GM12878 (cell line): ENCODE data around the gene PXMP4. TPM values are rescaled to one million over a fixed set of nuclear protein-coding genes. Genes with fewer than 3 reads are reported as not detected.
A peak's percentile ranks its signal among the peaks of the same experiment; 100 is the strongest.

Source experiments
- ATAC-seq: fragments of 200-7000 bp; cut with Tn5 transposase; 3 replicates; pipeline ENCODE4 v1.9.1; 2020; ENCODE audit warnings: mild to moderate bottlenecking, moderate library complexity
- BruUV-seq: library from RNA; stranded (reverse); fragments of 400-500 nt; replicated peaks from 2 replicates; lab custom pipeline; 2021; lab: Mats Ljungman, UMichigan
- CTCF ChIA-PET: fragments of 300-600 bp; sonication (Branson Sonifier 250); formaldehyde crosslinking; extraction: SDS; loops from one replicate; lab custom pipeline; 2021; ENCODE audit warnings: inconsistent platforms; lab: Yijun Ruan, JAX
- POLR2A ChIA-PET: fragments of 350-600 bp; formaldehyde crosslinking; extraction: SDS; loops from one replicate; lab custom pipeline; 2021; ENCODE audit warnings: inconsistent platforms; lab: Charles Lee
- RAD21 ChIA-PET: fragments of 300-600 bp; sonication (Branson Sonifier 250); formaldehyde crosslinking; loops from one replicate; lab custom pipeline; 2023; ENCODE audit warnings: antibody characterized with exemption; ENCODE audit not compliant: unreplicated experiment; lab: Charles Lee
- SMC1A ChIA-PET: fragments of 300-600 bp; sonication (Branson Sonifier 250); formaldehyde crosslinking; loops from one replicate; lab custom pipeline; 2023; ENCODE audit not compliant: unreplicated experiment, uncharacterized antibody; lab: Charles Lee
- DNase-seq: peaks from one replicate; pipeline ENCODE4 v3.0.0-alpha.2; 2011; ENCODE audit warnings: low read depth, low spot score
- FAIRE-seq: peaks from 3 replicates; lab custom pipeline; 2011; peaks lifted over from hg19 to GRCh38; lab: Jason Lieb, UNC
- H2AFZ ChIP-seq: 2 replicates; pipeline ENCODE4 v1.6.0; 2011; ENCODE audit warnings: low read depth, low read length, control low read depth; ENCODE audit not compliant: control insufficient read depth
- H3K27ac ChIP-seq: 2 replicates; pipeline ENCODE4 v1.5.1; 2011; ENCODE audit warnings: control low read depth; ENCODE audit not compliant: control insufficient read depth, insufficient read depth
- H3K27me3 ChIP-seq, 2 experiments: replicated peaks in 1 of 2; 2 replicates each; pipeline versions ENCODE4 v1.6.0 to v1.6.1; 2011; ENCODE audit warnings: low read length in 1 of 2; ENCODE audit not compliant: control insufficient read depth in 2 of 2, insufficient read depth in 2 of 2
- H3K36me3 ChIP-seq, 2 experiments: 2 replicates each; pipeline ENCODE4 v1.5.1; 2011; ENCODE audit warnings: low read length in 1 of 2; ENCODE audit not compliant: control insufficient read depth in 2 of 2, insufficient read depth in 2 of 2
- H3K4me1 ChIP-seq: 2 replicates; pipeline ENCODE4 v1.6.1; 2011; ENCODE audit warnings: mild to moderate bottlenecking, low read length, moderate library complexity, mixed read lengths; ENCODE audit not compliant: control insufficient read depth, insufficient read depth
- H3K4me2 ChIP-seq: 2 replicates; pipeline ENCODE4 v1.6.0; 2011; ENCODE audit warnings: control low read depth; ENCODE audit not compliant: control insufficient read depth, insufficient read depth
- H3K4me3 ChIP-seq: fragments of 200-600 bp; sonication (generic); 2 replicates; pipeline ENCODE4 v1.5.1; 2016
- H3K79me2 ChIP-seq: 2 replicates; pipeline ENCODE4 v1.6.0; 2011; ENCODE audit warnings: low read length; ENCODE audit not compliant: control insufficient read depth, insufficient read depth
- H3K9ac ChIP-seq: 2 replicates; pipeline ENCODE4 v1.8.0; 2011; ENCODE audit warnings: low read length, control low read depth, mixed read lengths; ENCODE audit not compliant: control insufficient read depth, insufficient read depth
- H3K9me3 ChIP-seq: replicated peaks from 3 replicates; pipeline ENCODE4 v1.5.1; 2011; ENCODE audit warnings: mild to moderate bottlenecking, low read length; ENCODE audit not compliant: control insufficient read depth, insufficient read depth
- H4K20me1 ChIP-seq: 2 replicates; pipeline ENCODE4 v1.6.0; 2011; ENCODE audit not compliant: control insufficient read depth, insufficient read depth
- CBX3 ChIP-seq: fragments of 200-600 bp; sonication (generic); IDR thresholded peaks from 2 replicates; pipeline ENCODE4 v1.6.1; 2016; ENCODE audit warnings: low read depth, borderline replicate concordance
- CREB1 ChIP-seq: IDR thresholded peaks from 2 replicates; pipeline ENCODE4 v1.6.1; 2012; ENCODE audit warnings: low read depth, mild to moderate bottlenecking, inconsistent platforms
- DPF2 ChIP-seq: fragments of 450-650 bp; IDR thresholded peaks from 2 replicates; pipeline ENCODE4 v1.6.1; 2017; ENCODE audit warnings: mild to moderate bottlenecking
- GABPA ChIP-seq: IDR thresholded peaks from 2 replicates; pipeline ENCODE4 v1.6.1; 2014; ENCODE audit warnings: antibody characterized with exemption, low read depth, mild to moderate bottlenecking, inconsistent platforms
- IKZF1 ChIP-seq: fragments of 450-650 bp; conservative IDR thresholded peaks from 2 replicates; pipeline ENCODE4 v1.6.1; 2017; ENCODE audit warnings: antibody characterized with exemption, mild to moderate bottlenecking
- IKZF2 ChIP-seq, 2 experiments: fragments of 450-650 bp; IDR thresholded peaks; 2 replicates each; pipeline ENCODE4 v1.6.1; 2017; ENCODE audit warnings: mild to moderate bottlenecking in 2 of 2, moderate library complexity in 2 of 2
- MEF2B ChIP-seq: fragments of 450-650 bp; IDR thresholded peaks from 2 replicates; pipeline ENCODE4 v1.6.1; 2018; ENCODE audit warnings: mild to moderate bottlenecking, moderate library complexity; ENCODE audit not compliant: partially characterized antibody, poor library complexity, severe bottlenecking
- PML ChIP-seq: IDR thresholded peaks from 2 replicates; pipeline ENCODE4 v1.6.1; 2012; ENCODE audit warnings: low read length, inconsistent platforms
- POU2F2 ChIP-seq: IDR thresholded peaks from 3 replicates; pipeline ENCODE4 v1.6.1; 2011; ENCODE audit warnings: low read depth, mild to moderate bottlenecking, low read length, borderline replicate concordance
- RUNX3 ChIP-seq: IDR thresholded peaks from 2 replicates; pipeline ENCODE4 v1.6.1; 2012; ENCODE audit warnings: low read length, inconsistent platforms
- SIN3A ChIP-seq: IDR thresholded peaks from 2 replicates; pipeline ENCODE4 v1.6.1; 2012; ENCODE audit warnings: low read depth, low read length, improper control_type of control experiment
- TAF1 ChIP-seq: IDR thresholded peaks from 2 replicates; pipeline ENCODE4 v1.6.1; 2011; ENCODE audit warnings: mild to moderate bottlenecking, low read depth, low read length, borderline replicate concordance
- TARDBP ChIP-seq: IDR thresholded peaks from 2 replicates; pipeline ENCODE4 v1.6.1; 2016; ENCODE audit warnings: borderline replicate concordance
- TCF3 ChIP-seq: IDR thresholded peaks from 2 replicates; pipeline ENCODE4 v1.6.1; 2012; ENCODE audit warnings: low read depth, mild to moderate bottlenecking, low read length, borderline replicate concordance; ENCODE audit not compliant: insufficient read depth
- ZBTB40 ChIP-seq: fragments of 450-650 bp; IDR thresholded peaks from 2 replicates; pipeline ENCODE4 v1.6.1; 2016; ENCODE audit warnings: mild to moderate bottlenecking, moderate library complexity, borderline replicate concordance
- ZNF384 ChIP-seq: IDR thresholded peaks from 2 replicates; pipeline ENCODE4 v1.6.1; 2012; ENCODE audit warnings: low read depth, mild to moderate bottlenecking, low read length, improper control_type of control experiment, borderline replicate concordance
- ZZZ3 ChIP-seq: IDR thresholded peaks from 2 replicates; pipeline ENCODE4 v1.6.1; 2011; ENCODE audit warnings: low read depth; ENCODE audit not compliant: control insufficient read depth, insufficient read length
- WGBS: methylation state at CpG from one replicate; pipeline ENCODE4 v1.1.6; 2016; ENCODE audit warnings: low lambda C conversion rate; ENCODE audit not compliant: insufficient replicate concordance, insufficient coverage; ENCODE audit errors: missing lambda C conversion rate; 5-methylcytosine and 5-hydroxymethylcytosine counted together
- in situ Hi-C: fragments of 300-500 bp; cut with MboI; formaldehyde crosslinking; loops from 9 replicates; pipeline ENCODE4 v1.14.3; 2018; ENCODE audit warnings: mixed read lengths
- intact Hi-C: fragments of 100-400 bp; cut with micrococcal nuclease; formaldehyde crosslinking; loops from one replicate; pipeline ENCODE4 v1.14.2; 2022; ENCODE audit not compliant: unreplicated experiment
- polyA plus RNA-seq, 11 experiments: library from polyadenylated mRNA; depleted of rRNA in 4 of 11; unstranded in 6 of 11; stranded (reverse) in 5 of 11; fragments of >200 nt; fragmentation: Nextera tagmentation in 4 of 11; fragmentation: Illumina TruSeq in 1 of 11; extraction: Ambion mirVana in 4 of 11; extraction: Trizol in 1 of 11; gene quantifications; 1 replicate in 1 of 11; 2 replicates in 10 of 11; pipeline versions ENCODE4 v1.2.1 to v1.2.3, GENCODE V29; 2011 to 2016; ENCODE audit warnings: inconsistent platforms in 2 of 11, missing spikeins in 2 of 11, low read depth in 1 of 11
- total RNA-seq, 4 experiments: library from RNA; depleted of rRNA in 3 of 4; stranded (reverse); fragments of >200 nt in 3 of 4; fragmentation: Illumina TruSeq in 1 of 4; extraction: Trizol in 1 of 4; gene quantifications; 2 replicates each; pipeline versions ENCODE4 v1.2.1 to v1.2.3, GENCODE V29; 2013 to 2021

PXMP4 gene
- total and polyA plus RNA-seq, 10 of the 15 experiments (the other 5 are each of a cell fraction or from before 2014, with no cell fraction given), result 3.6 to 19.2 (median 8.6) TPM

- ChIA-PET CTCF (interaction anchor here (0.9 to 3.2 kb wide), 5 partner anchors 10 to 218 kb away, joined by 3 to 20 read pairs (median 3); no protein-coding TSS in a partner anchor), SMC1A (interaction anchor here (0.6 to 1.9 kb wide), 8 partner anchors 10 to 206 kb away, joined by 3 to 9 read pairs (median 3); no protein-coding TSS in a partner anchor), POLR2A (interaction anchor here (0.5 to 2.4 kb wide), 7 partner anchors 10 to 445 kb away, joined by 3 to 9 read pairs (median 3); partner anchors contain the start of gene CBFA2T2), RAD21 (interaction anchor here (0.7 to 2.2 kb wide), 8 partner anchors 11 to 205 kb away, joined by 3 to 10 read pairs (median 4); partner anchors contain the start of genes CBFA2T2 and ZNF341)
- Histone ChIP-seq H3K4me3 (peak overlapping the region; percentile 87), H3K4me2 (peak overlapping the region; percentile 99), H4K20me1 (peaks cover 3% of the 10 kb centered on the region; the same call in 1 of the 2 replicates), H3K27ac (peak overlapping the region; percentile 88), H3K4me1 (peaks cover 27% of the 10 kb centered on the region), H3K79me2 (peaks cover 2% of the 10 kb centered on the region), H2AFZ (peak overlapping the region; percentile 91), H3K27me3 (no peaks in the 10 kb centered on the region), H3K9ac (peak overlapping the region; percentile 91), H3K9me3 (no peaks in the 10 kb centered on the region), H3K36me3 (no peaks in the 10 kb centered on the region)
- in situ Hi-C loops (no loop called here), intact Hi-C loops (loop anchor here (1.0 to 10.0 kb wide), 2 partner anchors 24 to 461 kb away; no protein-coding TSS in a partner anchor)
- ATAC-seq, result peak; percentile 72
- no TSS peak for BruUV-seq
- peak; percentile 64 for FAIRE-seq
- DNase-seq, result no peak
- 2% methylated on average over 83 of the region's 84 CpGs for WGBS
- 0 out of 4 replicates have a peak, but pooled peaks of 1 of the 2 experiments have one; percentile 27 for TF ChIP-seq IKZF2 (IDR thresholded peaks at IDR 0.05)
- no peak for TF ChIP-seq ZZZ3
- TF ChIP-seq CREB1, result peak; percentile 59; the same call in 1 of the 2 replicates
- peak; percentile 62; the same call in 1 of the 2 replicates for TF ChIP-seq SIN3A
- no peak for TF ChIP-seq TCF3
- peak; percentile 78 for TF ChIP-seq ZBTB40
- TF ChIP-seq RUNX3, result peak; percentile 58
- TF ChIP-seq ZNF384, result no peak
- peak; percentile 78 for TF ChIP-seq DPF2
- TF ChIP-seq IKZF1, result peak; percentile 59
- TF ChIP-seq MEF2B, result peak; percentile 41
- 0 out of 3 replicates have a peak, but pooled peaks have one; percentile 48 for TF ChIP-seq POU2F2
- TF ChIP-seq TARDBP, result no peak
- peak; percentile 82; the same call in 1 of the 2 replicates for TF ChIP-seq GABPA
- no peak for TF ChIP-seq CBX3
- TF ChIP-seq TAF1, result peak; percentile 76; the same call in 1 of the 2 replicates
- TF ChIP-seq PML, result peak; percentile 84; the same call in 1 of the 2 replicates
These were observed 56.7 kb downstream of the PXMP4 start for GRCh38 chr20:33663161-33664084.
